Activated CD8-positive, alpha-beta memory T cell treated with anti-CD3 and anti-CD28 coated beads, Interleukin-2, amount 50 U/mL, for 1 hour (primary cell): ENCODE measurements around the gene RBM44.

Experiments
- DNase-seq: peaks from one replicate; pipeline ENCODE4 v3.0.0-alpha.2; 2020; ENCODE audit errors: extremely low read depth

Gene RBM44

GRCh38 chr2:237870126-237870525 is 71.5 kb downstream of the RBM44 start:
- DNase-seq = no peak

- no peak for DNase-seq
Measured at GRCh38 chr2:237870754-237871651, 72.4 kb downstream of the RBM44 start.

- DNase-seq = no peak
Measured at GRCh38 chr2:237872178-237872887, 73.8 kb downstream of the RBM44 start.

GRCh38 chr2:237873421-237873831 is 74.8 kb downstream of the RBM44 start:
- no peak for DNase-seq

- DNase-seq = no peak
Measured at GRCh38 chr2:237873897-237874551, 75.4 kb downstream of the RBM44 start.

- DNase-seq = no peak
Measured at GRCh38 chr2:237874585-237875161, 76.1 kb downstream of the RBM44 start.

GRCh38 chr2:237875256-237876060 is 76.9 kb downstream of the RBM44 start:
- no peak for DNase-seq

- no peak for DNase-seq
Measured at GRCh38 chr2:237876061-237876526, 77.5 kb downstream of the RBM44 start.

GRCh38 chr2:237876532-237876931 is 78.0 kb downstream of the RBM44 start:
- DNase-seq = no peak

- no peak for DNase-seq
Measured at GRCh38 chr2:237876951-237877491, 78.4 kb downstream of the RBM44 start.

- DNase-seq = no peak
Measured at GRCh38 chr2:237877576-237878307, 79.2 kb downstream of the RBM44 start.

- DNase-seq = no peak
Measured at GRCh38 chr2:237878321-237879057, 79.9 kb downstream of the RBM44 start.

GRCh38 chr2:237879058-237879430 is 80.5 kb downstream of the RBM44 start:
- DNase-seq = no peak

GRCh38 chr2:237879991-237880560 is 81.5 kb downstream of the RBM44 start:
- DNase-seq = no peak

- DNase-seq = no peak
Measured at GRCh38 chr2:237882510-237883481, 84.2 kb downstream of the RBM44 start.

GRCh38 chr2:237883951-237884446 is 85.4 kb downstream of the RBM44 start:
- DNase-seq = no peak

GRCh38 chr2:237884681-237885080 is 86.1 kb downstream of the RBM44 start:
- no peak for DNase-seq
